Mononuclear cell (primary cell): ENCODE results near the gene SPOUT1. TPM values are rescaled to one million over a fixed set of nuclear protein-coding genes. Genes with fewer than 3 reads are reported as not detected.
A peak's percentile ranks its signal among the peaks of the same experiment; 100 is the strongest.

Source experiments
- H3K27me3 ChIP-seq: 2 replicates; pipeline ENCODE4 v1.6.0; 2011; ENCODE audit warnings: low read length, control low read depth; ENCODE audit not compliant: insufficient read depth
- H3K4me1 ChIP-seq: 2 replicates; pipeline ENCODE4 v1.5.1; 2011; ENCODE audit warnings: mild to moderate bottlenecking, low read length, control low read depth; ENCODE audit not compliant: insufficient read depth
- H3K4me3 ChIP-seq: 2 replicates; pipeline ENCODE4 v1.5.1; 2011; ENCODE audit warnings: mild to moderate bottlenecking, low read length, moderate library complexity
- H3K9me3 ChIP-seq: 2 replicates; pipeline ENCODE4 v1.5.1; 2011; ENCODE audit warnings: low read depth, mild to moderate bottlenecking, control low read depth, low read length
- total RNA-seq: library from RNA; depleted of rRNA; stranded (reverse); fragments of >200 nt; gene quantifications from one replicate; pipeline ENCODE4 v1.2.3, GENCODE V29; 2012

Gene SPOUT1
- total RNA-seq, 1 donor: 8.0 TPM

GRCh38 chr9:128823362-128823902, 6.2 kb downstream of the SPOUT1 start:
- H3K9me3 ChIP-seq: no peaks in the 10 kb centered on the region
- H3K27me3 ChIP-seq: no peaks in the 10 kb centered on the region
- no peak overlapping the region for H3K4me3 ChIP-seq
- peaks cover 16% of the 10 kb centered on the region for H3K4me1 ChIP-seq

GRCh38 chr9:128822407-128823042, 7.1 kb downstream of the SPOUT1 start:
- no peaks in the 10 kb centered on the region for H3K9me3 ChIP-seq
- H3K4me3 ChIP-seq: no peak overlapping the region
- peaks cover 16% of the 10 kb centered on the region for H3K4me1 ChIP-seq
- no peaks in the 10 kb centered on the region for H3K27me3 ChIP-seq

GRCh38 chr9:128821584-128822406, 7.8 kb downstream of the SPOUT1 start:
- peaks cover 17% of the 10 kb centered on the region for H3K4me1 ChIP-seq
- H3K4me3 ChIP-seq: no peak overlapping the region
- H3K9me3 ChIP-seq: no peaks in the 10 kb centered on the region
- H3K27me3 ChIP-seq: no peaks in the 10 kb centered on the region

GRCh38 chr9:128820665-128821583, 8.7 kb downstream of the SPOUT1 start:
- Histone ChIP-seq H3K27me3 (no peaks in the 10 kb centered on the region), H3K4me1 (peaks cover 17% of the 10 kb centered on the region), H3K4me3 (no peak overlapping the region), H3K9me3 (no peaks in the 10 kb centered on the region)

GRCh38 chr9:128819716-128820664, 9.6 kb downstream of the SPOUT1 start:
- Histone ChIP-seq H3K4me1 (peaks cover 17% of the 10 kb centered on the region), H3K27me3 (no peaks in the 10 kb centered on the region), H3K4me3 (no peak overlapping the region), H3K9me3 (no peaks in the 10 kb centered on the region)

- H3K27me3 ChIP-seq: no peaks in the 10 kb centered on the region
- peak overlapping the region; percentile 61 for H3K4me3 ChIP-seq
- no peaks in the 10 kb centered on the region for H3K9me3 ChIP-seq
- peaks cover 17% of the 10 kb centered on the region for H3K4me1 ChIP-seq
Observed at GRCh38 chr9:128818839-128819715, 10.5 kb downstream of the SPOUT1 start.

GRCh38 chr9:128818099-128818838, 11.3 kb downstream of the SPOUT1 start, which contains the start of gene ENDOG:
Gene ENDOG, plus strand, starts transcription at chr9:128818500. Its CDS starts 185 bp downstream, at chr9:128818685.
- no peaks in the 10 kb centered on the region for H3K9me3 ChIP-seq
- no peaks in the 10 kb centered on the region for H3K27me3 ChIP-seq
- H3K4me1 ChIP-seq: peaks cover 17% of the 10 kb centered on the region
- peak within 1 kb of the TSS; percentile 61 for H3K4me3 ChIP-seq

- H3K4me3 ChIP-seq: no peak overlapping the region
- H3K9me3 ChIP-seq: no peaks in the 10 kb centered on the region
- H3K27me3 ChIP-seq: no peaks in the 10 kb centered on the region
Observed at GRCh38 chr9:128810873-128811272, 18.7 kb downstream of the SPOUT1 start.

GRCh38 chr9:128809831-128810230, 19.8 kb downstream of the SPOUT1 start:
- Histone ChIP-seq H3K4me3 (no peak overlapping the region), H3K4me1 (no peaks in the 10 kb centered on the region), H3K9me3 (no peaks in the 10 kb centered on the region), H3K27me3 (no peaks in the 10 kb centered on the region)

More at GRCh38 chr9:128810873-128811272, 18.7 kb downstream of the SPOUT1 start:
- H3K4me1 ChIP-seq: no peaks in the 10 kb centered on the region

GRCh38 chr9:128809036-128809599, 20.5 kb downstream of the SPOUT1 start:
- Histone ChIP-seq H3K4me3 (no peak overlapping the region), H3K27me3 (no peaks in the 10 kb centered on the region), H3K4me1 (no peaks in the 10 kb centered on the region), H3K9me3 (no peaks in the 10 kb centered on the region)

GRCh38 chr9:128808543-128808942, 21.1 kb downstream of the SPOUT1 start:
- H3K4me3 ChIP-seq: no peak overlapping the region
- H3K27me3 ChIP-seq: no peaks in the 10 kb centered on the region
- no peaks in the 10 kb centered on the region for H3K9me3 ChIP-seq
- H3K4me1 ChIP-seq: no peaks in the 10 kb centered on the region

- H3K27me3 ChIP-seq: no peaks in the 10 kb centered on the region
- H3K4me1 ChIP-seq: no peaks in the 10 kb centered on the region
- H3K4me3 ChIP-seq: no peak overlapping the region
Observed at GRCh38 chr9:128807827-128808226, 21.8 kb downstream of the SPOUT1 start.

More at GRCh38 chr9:128807827-128808226, 21.8 kb downstream of the SPOUT1 start:
- H3K9me3 ChIP-seq: no peaks in the 10 kb centered on the region
